T-helper 17 cell (primary cell): ENCODE measurements around the gene ASCC2. TPM values are rescaled to one million over a fixed set of nuclear protein-coding genes. Genes with fewer than 3 reads are reported as not detected.

ENCODE experiments used
- ATAC-seq: fragments of 150-1000 bp; cut with Tn5 transposase; 2 replicates; pipeline ENCODE4 v1.10.0; 2021; ENCODE audit warnings: mild to moderate bottlenecking, moderate library complexity
- DNase-seq, 3 donors: peaks; one replicate each; pipeline versions ENCODE4 v3.0.0 to v3.0.0-alpha.2; 2020 to 2021
- H3K9me3 ChIP-seq: one replicate; pipeline ENCODE4 v1.7.0; 2013; ENCODE audit warnings: low read length, mild to moderate bottlenecking; ENCODE audit not compliant: control insufficient read depth, poor library complexity, severe bottlenecking
- H3K27ac Mint-ChIP-seq: one replicate; pipeline ENCODE4 v1.8.0; 2022; ENCODE audit warnings: mild to moderate bottlenecking, moderate library complexity, mixed read lengths
- H3K27me3 Mint-ChIP-seq: one replicate; pipeline ENCODE4 v1.8.0; 2022; ENCODE audit warnings: mixed read lengths
- H3K36me3 Mint-ChIP-seq: one replicate; pipeline ENCODE4 v1.8.0; 2022; ENCODE audit warnings: low read depth, mixed read lengths
- H3K4me1 Mint-ChIP-seq: one replicate; pipeline ENCODE4 v1.8.0; 2022; ENCODE audit warnings: mild to moderate bottlenecking, mixed read lengths
- H3K4me3 Mint-ChIP-seq: one replicate; pipeline ENCODE4 v1.8.0; 2022; ENCODE audit warnings: mild to moderate bottlenecking, moderate library complexity, mixed read lengths
- total RNA-seq, 4 donors: library from RNA in 2 of 4; stranded (reverse) in 2 of 4; gene quantifications; one replicate each; pipeline ENCODE4 v1.2.3 and lab custom pipeline; 2022 to 2026

ASCC2 gene
- total RNA-seq, 2 donors from 2014 or later, result 65.9 to 79.8 TPM

GRCh38 chr22:29786031-29786430, 52.0 kb downstream of the ASCC2 start:
- DNase-seq, result no peak
- no peaks in the 10 kb centered on the region for H3K9me3 ChIP-seq
- Mint-ChIP-seq H3K27ac (peak overlapping the region; percentile 83), H3K27me3 (no peaks in the 10 kb centered on the region), H3K4me1 (peaks cover 5% of the 10 kb centered on the region), H3K4me3 (no peak overlapping the region), H3K36me3 (peaks cover 4% of the 10 kb centered on the region)
- ATAC-seq, result no peak

- no peak for DNase-seq
- no peak for ATAC-seq
- H3K27ac Mint-ChIP-seq, result peak overlapping the region; percentile 83
- H3K27me3 Mint-ChIP-seq, result no peaks in the 10 kb centered on the region
- H3K36me3 Mint-ChIP-seq, result no peaks in the 10 kb centered on the region
- no peak overlapping the region for H3K4me3 Mint-ChIP-seq
- peaks cover 8% of the 10 kb centered on the region for H3K4me1 Mint-ChIP-seq
- no peaks in the 10 kb centered on the region for H3K9me3 ChIP-seq
Observed at GRCh38 chr22:29784451-29785361, 53.4 kb downstream of the ASCC2 start.

- peak overlapping the region; percentile 44 for H3K27ac Mint-ChIP-seq
- peaks cover 8% of the 10 kb centered on the region for H3K4me1 Mint-ChIP-seq
- H3K36me3 Mint-ChIP-seq, result no peaks in the 10 kb centered on the region
- no peak overlapping the region for H3K4me3 Mint-ChIP-seq
- ATAC-seq, result no peak
- DNase-seq, result no peak
- H3K9me3 ChIP-seq, result no peaks in the 10 kb centered on the region
- H3K27me3 Mint-ChIP-seq, result no peaks in the 10 kb centered on the region
Observed at GRCh38 chr22:29782061-29782845, 55.8 kb downstream of the ASCC2 start.

GRCh38 chr22:29780748-29781676, 57.1 kb downstream of the ASCC2 start:
- Mint-ChIP-seq H3K4me1 (peaks cover 7% of the 10 kb centered on the region), H3K36me3 (no peaks in the 10 kb centered on the region), H3K27ac (peak overlapping the region; percentile 44), H3K27me3 (no peaks in the 10 kb centered on the region), H3K4me3 (no peak overlapping the region)
- no peak for DNase-seq
- H3K9me3 ChIP-seq, result no peaks in the 10 kb centered on the region
- no peak for ATAC-seq

GRCh38 chr22:29780220-29780619, 57.9 kb downstream of the ASCC2 start:
- DNase-seq (no peak), ATAC-seq (no peak)
- no peaks in the 10 kb centered on the region for H3K36me3 Mint-ChIP-seq
- peaks cover 6% of the 10 kb centered on the region for H3K4me1 Mint-ChIP-seq
- H3K27ac Mint-ChIP-seq, result peak overlapping the region; percentile 29
- H3K27me3 Mint-ChIP-seq, result no peaks in the 10 kb centered on the region
- no peaks in the 10 kb centered on the region for H3K9me3 ChIP-seq
- H3K4me3 Mint-ChIP-seq, result no peak overlapping the region

GRCh38 chr22:29773233-29773632, 64.8 kb downstream of the ASCC2 start:
- H3K9me3 ChIP-seq, result no peaks in the 10 kb centered on the region
- H3K27ac Mint-ChIP-seq, result no peak overlapping the region
- no peak for DNase-seq
- H3K36me3 Mint-ChIP-seq, result peaks cover 5% of the 10 kb centered on the region
- peaks cover 9% of the 10 kb centered on the region for H3K4me1 Mint-ChIP-seq
- no peaks in the 10 kb centered on the region for H3K27me3 Mint-ChIP-seq
- no peak for ATAC-seq
- no peak overlapping the region for H3K4me3 Mint-ChIP-seq

- Mint-ChIP-seq H3K27ac (peak overlapping the region; percentile 47), H3K4me3 (no peak overlapping the region), H3K4me1 (peaks cover 17% of the 10 kb centered on the region), H3K36me3 (peaks cover 5% of the 10 kb centered on the region), H3K27me3 (no peaks in the 10 kb centered on the region)
- ATAC-seq (no peak), DNase-seq (no peak)
- H3K9me3 ChIP-seq, result no peaks in the 10 kb centered on the region
Observed at GRCh38 chr22:29772170-29772641, 65.9 kb downstream of the ASCC2 start.

GRCh38 chr22:29769723-29770321, 68.3 kb downstream of the ASCC2 start:
- Mint-ChIP-seq H3K36me3 (peaks cover 5% of the 10 kb centered on the region), H3K27ac (no peak overlapping the region), H3K4me1 (peaks cover 31% of the 10 kb centered on the region), H3K4me3 (no peak overlapping the region), H3K27me3 (no peaks in the 10 kb centered on the region)
- no peaks in the 10 kb centered on the region for H3K9me3 ChIP-seq
- DNase-seq (no peak), ATAC-seq (no peak)

GRCh38 chr22:29768052-29768693, 69.9 kb downstream of the ASCC2 start:
- H3K9me3 ChIP-seq, result no peaks in the 10 kb centered on the region
- peak overlapping the region; percentile 98 for H3K27ac Mint-ChIP-seq
- no peaks in the 10 kb centered on the region for H3K27me3 Mint-ChIP-seq
- no peak for ATAC-seq
- DNase-seq, result no peak
- H3K4me1 Mint-ChIP-seq, result peaks cover 31% of the 10 kb centered on the region
- H3K36me3 Mint-ChIP-seq, result peaks cover 5% of the 10 kb centered on the region
- H3K4me3 Mint-ChIP-seq, result peak overlapping the region; percentile 98

GRCh38 chr22:29767171-29768051, 70.7 kb downstream of the ASCC2 start, which contains the start of gene UQCR10:
UQCR10 (plus strand) TSS chr22:29767369; CDS start chr22:29767399, 30 bp downstream.
- DNase-seq, result peak; percentile 86 to 90 (median 88)
- H3K36me3 Mint-ChIP-seq, result peaks cover 4% of the 10 kb centered on the region
- H3K27ac Mint-ChIP-seq, result peak within 1 kb of the TSS; percentile 98
- H3K9me3 ChIP-seq, result no peaks in the 10 kb centered on the region
- peak; percentile 85 for ATAC-seq
- H3K4me1 Mint-ChIP-seq, result peaks cover 31% of the 10 kb centered on the region
- H3K4me3 Mint-ChIP-seq, result peak within 1 kb of the TSS; percentile 98
- H3K27me3 Mint-ChIP-seq, result no peaks in the 10 kb centered on the region

GRCh38 chr22:29766632-29767170, 71.4 kb downstream of the ASCC2 start, which contains the start of gene ZMAT5:
ZMAT5 (minus strand) TSS chr22:29767007; CDS start chr22:29748544, 18,463 bp downstream.
- H3K4me3 Mint-ChIP-seq, result peak within 1 kb of the TSS; percentile 98
- no peaks in the 10 kb centered on the region for H3K27me3 Mint-ChIP-seq
- no peaks in the 10 kb centered on the region for H3K36me3 Mint-ChIP-seq
- peak; percentile 78 to 88 (median 79) for DNase-seq
- peaks cover 28% of the 10 kb centered on the region for H3K4me1 Mint-ChIP-seq
- peak; percentile 96 for ATAC-seq
- H3K9me3 ChIP-seq, result no peaks in the 10 kb centered on the region
- peak within 1 kb of the TSS; percentile 98 for H3K27ac Mint-ChIP-seq
